ENCODE data around the gene FGFRL1.

FGFRL1 gene

GRCh38 chr4:986428-986878, 25.0 kb upstream of the FGFRL1 start:
- peak overlapping the region; percentile 93 for H3K4me2 ChIP-seq (ENCODE audit: low read length)
- H3K27me3 ChIP-seq (ENCODE audit: low read depth, low read length): no peaks in the 10 kb centered on the region
- H3K27ac ChIP-seq (ENCODE audit: low read length): no peak overlapping the region
- H3K9ac ChIP-seq (ENCODE audit: low read length): peak overlapping the region; percentile 80
- H3K4me3 ChIP-seq (ENCODE audit: low read length): peak overlapping the region; percentile 90
- TF ChIP-seq, protein P1, sequence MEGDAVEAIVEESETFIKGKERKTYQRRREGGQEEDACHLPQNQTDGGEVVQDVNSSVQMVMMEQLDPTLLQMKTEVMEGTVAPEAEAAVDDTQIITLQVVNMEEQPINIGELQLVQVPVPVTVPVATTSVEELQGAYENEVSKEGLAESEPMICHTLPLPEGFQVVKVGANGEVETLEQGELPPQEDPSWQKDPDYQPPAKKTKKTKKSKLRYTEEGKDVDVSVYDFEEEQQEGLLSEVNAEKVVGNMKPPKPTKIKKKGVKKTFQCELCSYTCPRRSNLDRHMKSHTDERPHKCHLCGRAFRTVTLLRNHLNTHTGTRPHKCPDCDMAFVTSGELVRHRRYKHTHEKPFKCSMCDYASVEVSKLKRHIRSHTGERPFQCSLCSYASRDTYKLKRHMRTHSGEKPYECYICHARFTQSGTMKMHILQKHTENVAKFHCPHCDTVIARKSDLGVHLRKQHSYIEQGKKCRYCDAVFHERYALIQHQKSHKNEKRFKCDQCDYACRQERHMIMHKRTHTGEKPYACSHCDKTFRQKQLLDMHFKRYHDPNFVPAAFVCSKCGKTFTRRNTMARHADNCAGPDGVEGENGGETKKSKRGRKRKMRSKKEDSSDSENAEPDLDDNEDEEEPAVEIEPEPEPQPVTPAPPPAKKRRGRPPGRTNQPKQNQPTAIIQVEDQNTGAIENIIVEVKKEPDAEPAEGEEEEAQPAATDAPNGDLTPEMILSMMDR (IDR thresholded peaks at IDR 0.05; ENCODE audit: low read depth, low read length): no peak
- no peaks in the 10 kb centered on the region for H3K9me3 ChIP-seq (ENCODE audit: insufficient read depth, low read length)
- H3K4me1 ChIP-seq (ENCODE audit: low read length): peaks cover 22% of the 10 kb centered on the region
- no peaks in the 10 kb centered on the region for H4K20me1 ChIP-seq (ENCODE audit: insufficient read depth, low read length)
- H3K36me3 ChIP-seq (replicated peaks; ENCODE audit: low read depth, low read length): no peaks in the 10 kb centered on the region
- H2AFZ ChIP-seq (ENCODE audit: low read depth, low read length): peak overlapping the region; percentile 91
- H3K79me2 ChIP-seq (ENCODE audit: low read length): no peaks in the 10 kb centered on the region

DNA sequence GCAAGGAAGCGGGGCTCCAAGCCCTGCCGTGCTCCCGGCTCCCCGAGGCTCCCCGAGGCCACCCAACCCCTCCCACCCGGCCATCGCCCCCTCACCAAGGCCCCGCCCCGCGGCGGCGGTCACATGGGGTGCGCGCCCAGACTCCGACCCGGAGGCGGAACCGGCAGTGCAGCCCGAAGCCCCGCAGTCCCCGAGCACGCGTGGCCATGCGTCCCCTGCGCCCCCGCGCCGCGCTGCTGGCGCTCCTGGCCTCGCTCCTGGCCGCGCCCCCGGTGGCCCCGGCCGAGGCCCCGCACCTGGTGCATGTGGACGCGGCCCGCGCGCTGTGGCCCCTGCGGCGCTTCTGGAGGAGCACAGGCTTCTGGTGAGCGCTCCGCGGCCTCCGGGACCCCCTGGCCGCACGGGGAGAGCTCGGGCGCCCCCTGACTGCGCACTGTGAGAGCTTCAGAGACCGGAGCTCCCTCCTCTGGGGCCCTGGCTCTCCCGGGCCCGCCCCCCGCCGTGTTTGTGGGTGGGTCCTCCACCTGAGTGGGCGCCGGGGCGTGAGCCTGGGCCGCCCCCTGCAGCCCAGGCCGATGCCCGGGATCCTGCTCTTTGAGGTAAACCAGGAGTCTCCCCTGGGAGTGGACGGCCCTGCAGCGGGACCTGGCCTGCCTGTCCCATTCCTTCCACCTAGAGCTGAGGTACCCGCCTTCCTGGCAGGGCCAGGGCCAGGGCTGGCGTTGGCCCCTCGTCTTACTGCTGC, 24.4 kb upstream of the FGFRL1 start, which contains the start of gene IDUA:
Gene IDUA (plus strand): TSS at position 166 of the 745 bp plus-strand sequence. CDS start 41 bp downstream, at position 207.
- H2AFZ ChIP-seq (ENCODE audit: low read depth, low read length): peak within 1 kb of the TSS; percentile 91
- TF ChIP-seq EZH2phosphoT487 (IDR thresholded peaks at IDR 0.05; ENCODE audit: low read depth): no peak
- TF ChIP-seq, protein P1 (IDR thresholded peaks at IDR 0.05; ENCODE audit: low read depth, low read length): peak; percentile 62

GRCh38 chr4:987624-988513, 23.6 kb upstream of the FGFRL1 start:
- H3K79me2 ChIP-seq (ENCODE audit: low read length): no peaks in the 10 kb centered on the region
- peak overlapping the region; percentile 90 for H3K4me3 ChIP-seq (ENCODE audit: low read length)
- H4K20me1 ChIP-seq (ENCODE audit: insufficient read depth, low read length): no peaks in the 10 kb centered on the region
- no peaks in the 10 kb centered on the region for H3K27me3 ChIP-seq (ENCODE audit: low read depth, low read length)
- peaks cover 31% of the 10 kb centered on the region for H3K4me1 ChIP-seq (ENCODE audit: low read length)
- H3K27ac ChIP-seq (ENCODE audit: low read length): no peak overlapping the region
- no peaks in the 10 kb centered on the region for H3K9me3 ChIP-seq (ENCODE audit: insufficient read depth, low read length)
- peak overlapping the region; percentile 93 for H3K4me2 ChIP-seq (ENCODE audit: low read length)
- TF ChIP-seq EZH2phosphoT487 (IDR thresholded peaks at IDR 0.05; ENCODE audit: low read depth): no peak
- TF ChIP-seq, protein P1 (IDR thresholded peaks at IDR 0.05; ENCODE audit: low read depth, low read length): no peak
- no peaks in the 10 kb centered on the region for H3K36me3 ChIP-seq (replicated peaks; ENCODE audit: low read depth, low read length)
- H3K9ac ChIP-seq (ENCODE audit: low read length): peak overlapping the region; percentile 80
- no peak overlapping the region; the same call in 1 of the 2 replicates for H2AFZ ChIP-seq (ENCODE audit: low read depth, low read length)

More for the DNA sequence above, 24.4 kb upstream of the FGFRL1 start, which contains the start of gene IDUA:
- Histone ChIP-seq H3K4me1 (ENCODE audit: low read length) (peaks cover 23% of the 10 kb centered on the region), H3K36me3 (replicated peaks; ENCODE audit: low read depth, low read length) (no peaks in the 10 kb centered on the region), H3K9me3 (ENCODE audit: insufficient read depth, low read length) (no peaks in the 10 kb centered on the region), H3K4me3 (ENCODE audit: low read length) (peak within 1 kb of the TSS; percentile 90), H4K20me1 (ENCODE audit: insufficient read depth, low read length) (no peaks in the 10 kb centered on the region), H3K79me2 (ENCODE audit: low read length) (no peaks in the 10 kb centered on the region), H3K9ac (ENCODE audit: low read length) (peak within 1 kb of the TSS; percentile 80), H3K27ac (ENCODE audit: low read length) (no peak within 1 kb of the TSS), H3K27me3 (ENCODE audit: low read depth, low read length) (no peaks in the 10 kb centered on the region), H3K4me2 (ENCODE audit: low read length) (peak within 1 kb of the TSS; percentile 93)
